HG03097 (cell line): ENCODE measurements around the gene ARL5C.

Experiments
- ATAC-seq: cut with Tn5 transposase; IDR thresholded peaks from one replicate; pipeline ENCODE4 v1.9.1; 2021; ENCODE audit not compliant: unreplicated experiment, low FRiP score

Gene ARL5C

GRCh38 chr17:39165841-39166349 lies at the start of gene ARL5C:
ARL5C (minus strand) TSS chr17:39166161; CDS start chr17:39165760, 401 bp downstream.
- ATAC-seq = no peak

- ATAC-seq = no peak
Observed at GRCh38 chr17:39213852-39214251, 47.9 kb upstream of the ARL5C start.

GRCh38 chr17:39212841-39213480 lies 47.0 kb upstream of the ARL5C start:
- no peak for ATAC-seq

- ATAC-seq = no peak
Observed at GRCh38 chr17:39212195-39212810, 46.3 kb upstream of the ARL5C start.

GRCh38 chr17:39210093-39210434 lies 44.1 kb upstream of the ARL5C start:
- ATAC-seq = no peak

- no peak for ATAC-seq
Observed at GRCh38 chr17:39209317-39210092, 43.5 kb upstream of the ARL5C start.

GRCh38 chr17:39208893-39209292 lies 42.9 kb upstream of the ARL5C start:
- ATAC-seq = no peak

- ATAC-seq = no peak
Observed at GRCh38 chr17:39208136-39208535, 42.2 kb upstream of the ARL5C start.

GRCh38 chr17:39205112-39205526 lies 39.2 kb upstream of the ARL5C start:
- no peak for ATAC-seq

GRCh38 chr17:39204245-39204644 lies 38.3 kb upstream of the ARL5C start:
- no peak for ATAC-seq

GRCh38 chr17:39200957-39201510 lies 35.1 kb upstream of the ARL5C start:
- no peak for ATAC-seq

- peak; percentile 52 for ATAC-seq
Observed at GRCh38 chr17:39200070-39200879, 34.3 kb upstream of the ARL5C start, which contains the start of gene RPL19. RPL19 (plus strand) TSS chr17:39200283; CDS start chr17:39200345, 62 bp downstream.

- ATAC-seq = peak; percentile 47
Observed at GRCh38 chr17:39199820-39200069, 33.8 kb upstream of the ARL5C start.

- ATAC-seq = no peak
Observed at GRCh38 chr17:39198186-39198566, 32.2 kb upstream of the ARL5C start.

GRCh38 chr17:39197380-39198185 lies 31.6 kb upstream of the ARL5C start, which contains the start of gene CACNB1:
CACNB1 (minus strand) TSS chr17:39197669; CDS start chr17:39197495, 174 bp downstream.
- ATAC-seq = no peak

GRCh38 chr17:39196808-39197291 lies 30.9 kb upstream of the ARL5C start:
- no peak for ATAC-seq

- no peak for ATAC-seq
Observed at GRCh38 chr17:39196241-39196807, 30.4 kb upstream of the ARL5C start.

- ATAC-seq = no peak
Observed at GRCh38 chr17:39195568-39196160, 29.7 kb upstream of the ARL5C start.

GRCh38 chr17:39194985-39195524 lies 29.1 kb upstream of the ARL5C start:
- no peak for ATAC-seq
